Muscle of back (tissue), 11 donors: ENCODE results near the gene ZFYVE28. TPM values are rescaled to one million over a fixed set of nuclear protein-coding genes. Genes with fewer than 3 reads are reported as not detected.

ENCODE experiments used
- DNase-seq, 3 donors: peaks; one replicate each; pipeline versions ENCODE4 v3.0.0 to v3.0.0-alpha.2; 2013
- polyA plus RNA-seq, 10 donors: library from polyadenylated mRNA; unstranded; fragments of 120-200 nt; gene quantifications; one replicate each; pipeline ENCODE4 v1.2.1, GENCODE V29; 2013; ENCODE audit not compliant: insufficient read length in 10 of 10

Gene ZFYVE28
- polyA plus RNA-seq, 10 donors = 0.67 to 3.4 (median 1.7) TPM

DNA sequence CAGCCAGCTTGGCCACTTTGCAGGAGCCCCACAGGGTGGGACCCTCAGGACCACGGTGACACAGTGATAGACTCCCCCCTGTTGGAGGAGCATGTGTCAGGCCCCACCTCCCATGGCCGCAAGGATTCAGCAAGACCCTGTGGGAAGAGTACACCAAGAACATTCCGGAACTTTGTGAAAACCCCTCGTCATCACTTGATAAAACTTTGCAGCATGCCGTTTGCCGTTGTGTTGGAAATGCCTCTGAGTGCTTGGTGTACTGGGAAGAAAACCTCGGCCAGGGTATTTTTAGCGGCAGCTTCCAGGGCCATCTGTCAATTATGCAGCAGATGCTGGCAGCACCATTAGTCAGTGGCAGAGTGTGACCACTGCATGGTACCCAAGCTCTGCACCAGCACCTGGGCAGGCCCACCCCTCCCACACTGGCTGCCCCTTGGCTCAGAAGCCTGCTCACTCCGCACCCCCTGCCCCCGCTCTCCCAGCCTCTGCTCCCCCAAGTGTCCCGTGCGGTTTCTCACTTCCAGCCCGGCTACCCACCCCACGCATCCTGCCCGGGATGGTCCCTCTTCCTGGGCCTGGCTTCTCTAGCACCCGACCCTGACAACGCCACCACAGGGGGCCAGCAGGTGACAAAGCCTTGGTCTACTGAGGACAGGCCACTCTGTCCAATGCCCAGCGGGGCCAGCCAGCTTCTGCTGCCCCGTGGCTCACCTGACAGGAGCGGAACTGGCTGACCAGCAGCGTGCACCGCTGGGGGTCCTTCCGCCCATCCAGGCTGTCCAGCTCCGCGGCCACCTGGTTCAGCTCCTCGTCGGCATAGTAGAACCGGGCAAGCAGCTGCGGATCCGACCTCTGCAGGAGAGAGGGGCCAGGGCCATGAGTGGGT, 65.0 kb downstream of the ZFYVE28 start:
- peak in 2 of 3 donors; percentile 29 to 31 for DNase-seq

DNA sequence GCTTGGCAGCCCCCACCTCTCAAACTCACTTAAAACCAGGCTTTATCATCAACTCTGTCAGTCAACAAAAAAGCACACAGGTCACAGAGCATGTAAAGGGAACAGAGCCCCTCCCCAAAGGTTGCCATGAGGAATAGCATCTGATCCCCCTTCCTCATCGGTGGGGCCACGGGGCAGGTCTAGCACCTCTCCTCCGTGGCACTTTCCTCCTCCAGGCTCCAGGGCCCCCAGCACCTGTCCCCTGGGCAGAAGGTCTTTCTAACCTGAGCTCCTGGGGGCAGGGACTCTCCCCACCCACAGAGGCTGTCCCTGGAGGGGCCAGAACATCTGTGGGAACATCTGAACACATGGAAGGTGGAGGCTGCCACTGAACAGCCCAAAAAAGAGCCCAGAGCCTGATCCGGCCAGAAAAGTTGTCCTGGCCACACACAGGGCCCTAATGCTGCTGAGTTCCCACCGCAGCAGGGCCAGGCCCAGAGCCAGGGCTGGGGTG, 65.7 kb downstream of the ZFYVE28 start:
- no peak for DNase-seq

DNA sequence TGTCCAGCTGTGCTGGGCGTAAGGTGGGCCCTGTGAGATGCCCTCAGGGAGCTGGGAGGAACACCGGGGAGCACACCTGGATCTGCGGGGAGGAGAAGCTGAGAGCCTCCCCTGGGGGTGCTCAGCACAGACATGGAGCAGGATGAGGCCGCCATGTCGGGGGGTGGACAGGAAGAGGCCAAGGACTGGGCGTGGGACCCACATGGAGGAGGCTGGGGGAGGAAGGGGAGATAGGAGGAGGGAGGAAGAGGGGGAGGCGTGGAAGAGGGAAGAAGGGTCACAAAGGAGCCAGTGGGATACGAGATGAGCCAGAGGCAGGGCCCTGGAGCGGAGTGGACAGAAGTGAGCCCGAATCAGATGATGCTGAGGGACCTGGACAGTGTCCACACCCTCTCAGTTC, 66.3 kb downstream of the ZFYVE28 start:
- no peak for DNase-seq

GRCh38 chr4:2350982-2351381, 67.5 kb downstream of the ZFYVE28 start:
- no peak for DNase-seq

DNA sequence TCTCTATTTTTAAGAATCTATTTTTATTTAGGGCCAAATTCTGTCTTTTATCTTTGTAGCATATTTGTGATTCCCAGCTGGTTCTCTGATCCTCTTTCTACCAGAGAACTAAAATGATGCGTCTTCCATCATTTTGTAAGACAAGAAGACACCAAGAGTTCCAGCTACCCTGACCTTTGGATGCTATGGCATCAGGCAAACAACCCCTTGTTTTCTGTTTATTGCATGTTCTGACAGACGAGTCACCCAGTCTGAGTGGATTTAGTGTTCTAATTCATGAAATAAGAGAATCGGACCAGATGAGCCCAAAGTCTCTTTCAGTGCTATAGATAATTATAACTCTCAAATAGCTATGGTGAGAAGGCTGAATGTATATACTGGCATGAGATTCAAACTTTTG, 69.7 kb downstream of the ZFYVE28 start:
- DNase-seq = no peak

DNA sequence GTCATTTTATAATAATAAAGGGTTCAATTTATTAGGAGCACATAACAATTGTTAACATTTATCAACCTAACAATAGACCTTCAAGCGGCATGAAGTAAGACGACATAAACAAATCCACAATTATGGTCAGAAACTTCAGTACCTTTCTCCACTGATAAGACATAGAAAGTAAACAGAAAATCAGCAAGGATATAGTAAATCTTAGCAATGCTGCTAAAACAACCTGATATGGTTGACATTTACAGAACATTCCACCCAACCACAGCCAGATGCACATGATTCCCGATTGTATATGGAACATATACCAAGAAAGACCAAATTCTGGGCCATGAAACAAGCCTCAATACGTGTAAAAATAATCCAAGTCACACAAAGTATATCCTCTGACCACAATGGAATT, 71.3 kb downstream of the ZFYVE28 start:
- no peak for DNase-seq

DNA sequence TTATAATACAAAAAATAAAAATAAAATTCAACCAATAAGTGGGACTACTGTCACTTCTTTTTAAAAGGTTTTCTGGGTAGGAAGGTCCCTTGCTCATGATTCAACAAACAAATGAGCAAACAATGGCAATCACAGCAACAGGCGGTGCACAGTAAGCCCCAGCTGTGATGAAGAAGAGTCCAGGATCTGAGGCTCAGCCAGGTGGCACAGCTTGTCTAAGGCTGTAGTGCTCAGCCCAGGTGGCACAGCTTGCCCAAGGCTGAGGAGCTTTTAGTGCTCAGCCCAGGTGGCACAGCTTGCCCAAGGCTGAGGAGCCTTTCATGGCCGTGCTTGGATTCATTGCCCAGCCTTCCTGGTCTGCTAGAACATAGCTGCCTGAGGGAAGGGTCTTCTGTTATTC, 75.0 kb downstream of the ZFYVE28 start:
- DNase-seq = no peak

DNA sequence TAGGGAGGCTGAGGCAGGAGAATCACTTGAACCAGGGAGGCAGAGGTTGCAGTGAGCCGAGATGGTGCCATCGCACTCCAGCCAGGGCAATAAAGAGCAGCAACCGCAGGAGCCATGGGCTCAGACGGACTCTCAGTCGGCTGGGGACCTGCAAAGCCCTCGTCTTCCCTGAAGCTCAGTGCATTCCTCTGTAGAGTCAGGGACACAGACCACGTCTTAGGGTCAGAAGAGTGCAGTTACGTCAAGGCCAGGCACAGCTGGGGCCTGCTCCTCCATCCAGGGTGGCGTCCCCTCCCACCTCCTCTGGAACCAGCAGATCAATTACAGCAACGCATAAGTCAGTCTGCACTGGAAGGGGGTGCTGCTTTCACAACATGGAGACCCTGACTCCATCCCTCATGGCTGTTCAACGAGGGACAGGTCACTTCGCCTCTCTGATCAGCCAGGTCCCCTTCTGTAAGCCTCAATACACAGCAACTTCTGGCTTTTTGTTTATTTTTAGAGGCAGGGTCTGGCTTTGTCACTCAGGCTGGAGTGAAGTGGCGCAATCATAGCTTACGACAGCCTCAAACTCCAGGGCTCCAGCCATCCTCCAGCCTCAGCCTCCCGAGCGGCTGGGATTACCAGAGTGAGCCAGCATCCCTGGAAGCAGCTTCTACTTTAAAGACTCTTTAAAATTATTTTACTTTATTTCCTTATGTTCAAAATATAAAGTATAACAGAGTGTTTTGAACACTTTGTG, 76.4 kb downstream of the ZFYVE28 start:
- DNase-seq = no peak

DNA sequence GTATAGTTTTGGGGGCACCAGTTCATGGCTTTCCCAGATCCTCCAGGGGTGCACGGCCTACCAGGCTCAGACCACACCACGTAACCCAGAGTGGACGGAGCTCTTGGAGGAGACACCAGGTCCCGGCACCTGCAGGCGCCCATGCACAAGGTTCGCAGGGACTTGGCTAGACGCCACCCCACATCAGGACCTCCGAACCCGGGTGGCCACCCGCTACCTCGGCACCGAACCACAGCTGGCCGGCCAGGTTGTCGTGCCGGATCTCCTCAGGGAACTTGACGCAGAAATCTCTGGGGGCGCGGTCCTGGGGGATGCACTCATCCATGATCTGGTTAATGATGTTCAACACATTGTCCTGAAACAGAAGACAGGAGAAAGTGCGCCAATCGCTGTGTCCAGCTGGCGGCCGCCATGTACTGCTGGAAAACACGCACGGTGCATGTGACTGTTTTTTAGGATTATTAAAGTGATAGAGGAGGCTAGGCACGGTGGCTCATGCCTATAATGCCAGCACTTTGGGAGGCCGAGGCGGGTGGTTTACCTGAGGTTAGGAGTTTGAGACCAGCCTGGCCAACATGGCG, 77.1 kb downstream of the ZFYVE28 start:
- no peak for DNase-seq

DNA sequence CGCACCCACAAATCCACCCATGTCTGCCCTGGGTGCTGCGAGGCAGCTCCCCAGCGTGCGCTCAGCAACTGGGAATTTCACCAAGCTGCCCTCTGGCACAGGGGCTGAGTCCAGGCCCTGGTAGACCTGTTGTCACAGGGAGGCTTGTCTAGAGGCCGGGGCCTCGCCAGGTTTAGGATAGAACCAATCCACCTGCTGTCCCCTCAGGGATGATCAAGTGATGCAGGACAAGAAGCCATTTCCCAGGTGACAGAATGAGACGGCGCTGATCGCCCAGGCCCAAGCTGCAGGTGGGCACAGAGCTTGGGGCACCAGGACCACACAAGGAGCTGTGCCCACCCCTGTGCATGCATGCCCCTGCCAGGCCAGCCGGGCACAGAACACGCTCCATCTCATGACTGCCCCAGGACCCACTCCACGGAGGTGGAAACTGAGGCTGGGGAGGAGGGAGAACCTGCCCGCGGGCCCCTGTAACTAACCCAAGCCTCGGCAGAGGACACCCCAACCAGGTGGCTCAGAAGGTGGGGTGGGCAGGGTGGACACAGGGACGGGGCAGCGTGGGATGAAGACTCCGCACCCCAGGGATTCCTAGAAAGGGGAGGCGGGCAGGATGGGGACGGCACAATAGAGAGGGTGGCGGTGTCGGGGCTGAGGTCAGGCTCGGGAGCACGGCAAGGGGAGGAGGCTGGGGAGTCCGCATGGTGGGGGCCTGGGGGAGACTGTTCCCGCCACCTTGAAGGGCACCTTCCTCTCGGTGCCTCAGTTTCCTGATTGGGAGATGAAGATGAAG, 78.0 kb downstream of the ZFYVE28 start:
- DNase-seq = no peak

DNA sequence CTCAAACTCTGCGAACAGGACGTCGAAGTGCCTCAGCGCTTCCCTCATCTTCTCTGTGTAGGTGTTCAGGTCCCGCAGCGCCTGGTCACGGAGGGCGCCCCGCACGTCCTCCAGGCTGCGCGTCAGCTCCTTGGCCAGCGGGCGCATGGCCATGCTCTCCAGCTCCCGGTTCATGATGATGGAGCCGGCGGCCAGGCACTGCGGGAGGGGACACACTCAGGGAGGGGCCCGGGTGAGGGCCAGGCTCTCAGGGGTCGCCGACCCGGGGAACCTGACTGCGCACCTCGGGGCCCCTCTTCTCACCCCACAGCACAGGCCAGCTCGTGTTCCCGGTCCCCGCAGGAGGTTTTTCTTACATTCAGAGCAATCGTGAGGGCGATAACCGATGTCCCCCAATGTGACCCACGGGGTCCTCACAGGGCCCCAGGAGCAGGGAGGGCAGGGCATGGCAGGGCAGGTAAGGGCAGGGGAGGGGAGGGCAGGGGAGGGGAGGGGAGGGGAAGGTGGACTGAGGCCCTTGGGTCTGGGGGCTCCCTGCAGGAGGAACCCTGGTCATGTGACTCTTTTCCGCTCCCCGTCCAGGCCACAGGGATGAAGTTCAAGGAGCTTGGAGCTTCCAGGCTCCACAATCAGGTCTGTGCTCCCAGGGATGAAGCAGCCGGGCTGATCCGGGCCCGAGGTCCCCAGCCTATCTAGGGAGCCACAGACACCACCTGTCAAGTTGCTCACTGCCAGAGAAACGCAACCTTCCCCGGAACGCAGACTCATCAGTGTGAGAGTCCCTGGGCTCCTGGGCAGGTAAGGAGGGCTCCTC, 78.8 kb downstream of the ZFYVE28 start:
- no peak for DNase-seq

GRCh38 chr4:2338754-2339457, 79.5 kb downstream of the ZFYVE28 start:
- DNase-seq = no peak

DNA sequence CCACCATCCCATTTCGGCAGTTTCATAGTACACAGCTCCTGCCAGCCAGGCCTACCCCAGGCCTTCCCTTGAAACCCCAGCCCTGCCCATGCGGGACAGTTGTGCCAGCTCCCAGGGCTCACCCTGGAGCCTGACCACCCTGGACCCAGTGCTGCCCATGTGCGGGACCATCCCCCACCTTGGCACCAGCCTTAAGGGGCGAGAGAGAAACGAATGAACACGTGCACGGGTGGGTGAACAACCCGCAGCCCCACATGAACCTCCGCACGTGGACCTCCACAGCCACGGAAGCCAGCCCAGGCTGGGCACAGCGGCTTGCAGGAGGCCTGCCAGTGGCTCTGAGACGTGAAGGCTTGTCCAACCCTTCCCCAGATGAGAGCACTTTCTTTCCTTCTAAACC, 80.5 kb downstream of the ZFYVE28 start:
- no peak for DNase-seq

- DNase-seq = no peak
Observed at GRCh38 chr4:2337131-2337723, 81.2 kb downstream of the ZFYVE28 start.

GRCh38 chr4:2336659-2337058, 81.8 kb downstream of the ZFYVE28 start:
- DNase-seq = no peak

- DNase-seq = no peak
Observed at GRCh38 chr4:2335729-2336101, 82.7 kb downstream of the ZFYVE28 start.

GRCh38 chr4:2334826-2335728, 83.4 kb downstream of the ZFYVE28 start:
- DNase-seq = no peak

GRCh38 chr4:2333916-2334644, 84.4 kb downstream of the ZFYVE28 start:
- no peak for DNase-seq
